ENCODE measurements around the gene KMT2B. TPM values are rescaled to one million over a fixed set of nuclear protein-coding genes. Genes with fewer than 3 reads are reported as not detected.
A peak's percentile ranks its signal among the peaks of the same experiment; 100 is the strongest.

The KMT2B gene
- total and polyA plus RNA-seq, 12 donors, result 6.6 to 97.3 (median 22.6) TPM

GRCh38 chr19:35751839-35752745, 34.3 kb downstream of the KMT2B start:
- no peaks in the 10 kb centered on the region for H3K9me3 ChIP-seq (replicated peaks in 1 of 3)
- intact Hi-C loops (cut with DNase I), result no loop called here
- no peak overlapping the region for H3K4me3 ChIP-seq
- DNase-seq, result peak in 1 of 7 donors; percentile 31
- H3K36me3 ChIP-seq (replicated peaks in 1 of 2), result peaks cover 0 to 24% of the 10 kb centered on the region in 2 donors
- WGBS, 4 donors, result 80 to 92% (median 91%) methylated on average over 10 to 14 of the region's 14 CpGs
- no peak overlapping the region for H3K27ac ChIP-seq
- H3K27me3 ChIP-seq, result no peaks in the 10 kb centered on the region
- H3K4me1 ChIP-seq (replicated peaks in 1 of 2), result peaks cover 31 to 34% of the 10 kb centered on the region in 2 donors
- TF ChIP-seq CTCF (IDR thresholded peaks at IDR 0.05) (no peak), POLR2A (IDR thresholded peaks at IDR 0.05) (no peak)

GRCh38 chr19:35752746-35753350, 35.0 kb downstream of the KMT2B start:
- DNase-seq, result no peak
- H3K4me3 ChIP-seq, result no peak overlapping the region
- peaks cover 0 to 24% of the 10 kb centered on the region in 2 donors for H3K36me3 ChIP-seq (replicated peaks in 1 of 2)
- no peaks in the 10 kb centered on the region for H3K27me3 ChIP-seq
- peak overlapping the region in 1 of 5 donors; percentile 96 for H3K27ac ChIP-seq
- TF ChIP-seq CTCF (IDR thresholded peaks at IDR 0.05), result no peak
- TF ChIP-seq POLR2A (IDR thresholded peaks at IDR 0.05), result no peak
- intact Hi-C loops (cut with DNase I), result no loop called here
- H3K9me3 ChIP-seq (replicated peaks in 1 of 3), result no peaks in the 10 kb centered on the region
- H3K4me1 ChIP-seq (replicated peaks in 1 of 2), result peaks cover 34 to 38% of the 10 kb centered on the region in 2 donors
- 92 to 97% (median 93%) methylated on average over 10 to 20 of the region's 20 CpGs for WGBS, 4 donors

- H3K9me3 ChIP-seq (replicated peaks in 1 of 3), result no peaks in the 10 kb centered on the region
- peaks cover 0 to 24% of the 10 kb centered on the region in 2 donors for H3K36me3 ChIP-seq (replicated peaks in 1 of 2)
- peak overlapping the region in 2 of 5 donors; percentile 96 to 97 for H3K27ac ChIP-seq
- intact Hi-C loops (cut with DNase I), result no loop called here
- no peaks in the 10 kb centered on the region for H3K27me3 ChIP-seq
- H3K4me1 ChIP-seq (replicated peaks in 1 of 2), result peaks cover 36 to 39% of the 10 kb centered on the region in 2 donors
- WGBS, 4 donors, result 82 to 92% (median 85%) methylated on average over 12 to 20 of the region's 20 CpGs
- DNase-seq, result no peak
- H3K4me3 ChIP-seq, result no peak overlapping the region
- TF ChIP-seq CTCF (IDR thresholded peaks at IDR 0.05) (no peak), POLR2A (IDR thresholded peaks at IDR 0.05) (peak in 1 of 2 donors; percentile 12)
These were observed 36.0 kb downstream of the KMT2B start for GRCh38 chr19:35753634-35754369.
